Measurements from ENCODE around the gene LINGO1. TPM values are rescaled to one million over a fixed set of nuclear protein-coding genes. Genes with fewer than 3 reads are reported as not detected.

The LINGO1 gene
- total RNA-seq, 1 donor from 2014 or later: not detected

GRCh38 chr15:77616072-77616471 lies 16.6 kb downstream of the LINGO1 start:
- intact Hi-C loops (cut with micrococcal nuclease): no loop called here

DNA sequence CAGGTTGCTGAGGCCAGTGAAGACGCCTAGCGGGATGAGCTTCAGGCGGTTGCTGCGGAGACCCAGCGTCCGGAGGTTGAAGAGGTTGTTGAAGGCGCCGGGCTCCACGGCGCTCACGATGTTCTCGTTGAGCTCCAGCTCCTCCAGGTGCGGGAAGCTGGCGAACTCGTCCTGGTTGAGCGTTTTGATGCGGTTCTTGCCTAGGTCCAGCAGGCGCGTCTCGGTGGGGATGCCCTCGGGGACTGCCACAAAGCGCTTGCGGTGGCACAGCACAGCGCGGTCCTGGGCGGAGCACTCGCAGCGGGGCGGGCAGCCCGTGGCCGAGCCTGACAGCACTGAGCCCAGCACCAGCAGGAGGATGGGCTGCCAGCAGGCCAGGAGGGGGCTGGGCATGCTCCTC lies 17.2 kb downstream of the LINGO1 start:
- intact Hi-C loops (cut with micrococcal nuclease): no loop called here

DNA sequence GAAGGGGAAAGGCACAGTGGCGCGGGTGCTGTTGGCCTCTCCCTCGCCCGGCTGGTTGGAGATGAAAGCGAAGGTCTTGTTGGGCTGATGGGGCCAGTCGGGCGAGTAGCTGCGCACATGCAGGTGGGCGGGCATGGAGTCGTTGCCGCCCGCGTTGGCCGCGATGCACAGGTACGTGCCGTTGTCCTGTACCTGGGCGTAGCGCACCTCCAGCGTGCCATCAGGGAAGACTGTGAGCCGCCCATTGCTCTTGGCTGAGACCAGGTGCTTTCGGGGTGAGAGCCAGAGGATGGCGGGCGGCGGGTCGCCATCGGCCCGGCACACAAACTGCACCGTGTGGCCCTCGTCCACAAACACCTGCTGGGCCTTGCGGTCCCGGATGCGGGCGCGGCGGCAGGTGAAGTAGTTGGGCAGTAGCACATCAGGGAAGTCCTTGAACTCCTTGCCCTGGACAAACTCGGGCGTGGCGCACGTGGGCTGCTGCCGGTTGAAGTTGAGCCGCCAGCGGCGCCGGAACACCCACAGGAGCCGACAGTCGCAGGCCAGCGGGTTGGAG lies 18.4 kb downstream of the LINGO1 start:
- intact Hi-C loops (cut with micrococcal nuclease): no loop called here

DNA sequence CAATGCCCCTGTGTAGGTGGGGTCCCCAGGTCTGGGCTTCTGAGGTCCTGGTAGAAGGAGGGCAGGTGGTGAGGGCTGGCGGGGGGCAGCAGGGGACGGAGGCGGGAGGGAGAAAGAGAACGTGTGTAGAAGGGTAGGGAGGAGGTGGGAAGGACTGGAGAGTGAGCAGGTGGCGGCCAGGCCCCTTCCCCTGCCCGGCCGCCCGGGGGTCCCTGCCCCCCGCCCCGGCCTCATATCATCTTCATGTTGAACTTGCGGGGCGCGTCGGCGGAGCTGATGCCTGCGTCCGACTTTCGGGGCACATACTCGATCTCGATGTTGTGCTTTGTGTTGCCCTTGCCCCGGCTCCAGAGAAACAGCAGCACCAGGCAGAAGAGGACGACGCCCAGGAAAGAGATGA lies 18.9 kb downstream of the LINGO1 start:
- intact Hi-C loops (cut with micrococcal nuclease): no loop called here

DNA sequence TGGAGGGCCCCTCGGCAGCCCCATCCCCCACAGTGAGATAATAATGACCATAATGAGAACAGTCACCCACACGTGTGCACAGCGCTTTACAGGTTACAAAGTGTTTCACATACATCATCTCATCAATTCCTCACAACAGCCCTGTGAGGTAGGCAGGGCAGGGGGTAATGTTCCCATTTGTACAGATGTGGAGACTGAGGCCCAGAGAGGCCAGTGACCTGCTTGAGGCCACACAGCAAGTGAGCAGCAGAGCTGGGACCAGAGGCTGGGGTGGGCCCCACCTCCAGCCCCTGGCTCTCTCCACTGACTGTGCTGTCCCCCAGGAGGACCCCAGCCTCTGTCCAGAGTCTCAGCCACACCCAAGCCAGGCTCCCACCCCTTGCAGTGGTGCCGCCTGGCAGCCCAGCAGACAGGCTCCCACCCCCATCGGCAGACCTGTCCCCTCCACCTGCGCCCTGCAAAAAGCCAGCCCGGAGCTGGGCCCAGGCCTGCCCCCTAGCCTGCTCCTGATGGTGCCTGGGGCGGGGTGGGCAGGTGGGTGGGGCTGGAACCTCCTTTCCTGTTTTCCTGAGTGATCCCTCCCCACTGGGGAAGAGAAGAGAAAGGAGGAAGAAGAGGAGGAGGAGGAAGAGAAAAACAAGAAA lies 19.6 kb downstream of the LINGO1 start:
- intact Hi-C loops (cut with micrococcal nuclease): no loop called here

GRCh38 chr15:77611767-77612166 lies 20.9 kb downstream of the LINGO1 start:
- intact Hi-C loops (cut with micrococcal nuclease): no loop called here

- intact Hi-C loops (cut with micrococcal nuclease): no loop called here
Observed at GRCh38 chr15:77610731-77611130, 22.0 kb downstream of the LINGO1 start.

DNA sequence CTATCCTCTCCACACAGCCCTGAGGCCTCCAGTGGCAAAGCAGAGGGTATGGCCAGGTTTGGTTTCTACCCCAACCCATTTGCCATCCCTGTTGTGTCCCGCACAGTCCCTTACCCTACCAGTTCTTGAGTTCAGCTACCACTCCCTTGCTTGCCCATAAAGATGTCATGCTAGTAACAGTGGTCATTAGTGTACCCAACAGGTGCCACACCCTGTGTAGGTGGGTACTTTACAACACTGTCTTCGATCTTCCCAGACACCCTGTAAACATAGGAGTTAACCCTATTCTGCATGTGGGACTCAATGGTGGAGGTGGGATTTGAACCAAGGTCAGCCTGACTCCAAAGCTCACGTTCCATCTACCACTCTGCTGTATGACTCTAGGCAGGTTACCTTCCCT lies 23.2 kb downstream of the LINGO1 start:
- intact Hi-C loops (cut with micrococcal nuclease): no loop called here

- intact Hi-C loops (cut with micrococcal nuclease): no loop called here
Observed at GRCh38 chr15:77608774-77609173, 23.9 kb downstream of the LINGO1 start.

DNA sequence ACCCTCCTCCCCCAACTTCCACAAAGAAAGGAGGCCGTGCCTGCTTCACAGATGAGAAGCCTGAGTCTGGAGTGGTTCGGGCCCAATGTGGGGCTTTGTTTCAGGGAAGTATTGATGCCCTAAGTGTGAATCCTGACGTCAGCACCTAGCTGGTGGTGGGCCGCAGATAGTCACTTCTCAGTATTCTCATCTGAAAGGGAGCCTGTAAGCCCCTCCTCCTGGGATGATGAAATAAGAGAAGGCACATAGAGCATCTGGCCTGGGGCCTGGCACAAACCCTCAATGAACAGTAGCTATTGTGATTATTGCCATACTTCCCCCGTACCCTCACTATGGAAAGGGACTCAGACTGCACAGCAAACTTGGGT lies 24.8 kb downstream of the LINGO1 start:
- intact Hi-C loops (cut with micrococcal nuclease): no loop called here

DNA sequence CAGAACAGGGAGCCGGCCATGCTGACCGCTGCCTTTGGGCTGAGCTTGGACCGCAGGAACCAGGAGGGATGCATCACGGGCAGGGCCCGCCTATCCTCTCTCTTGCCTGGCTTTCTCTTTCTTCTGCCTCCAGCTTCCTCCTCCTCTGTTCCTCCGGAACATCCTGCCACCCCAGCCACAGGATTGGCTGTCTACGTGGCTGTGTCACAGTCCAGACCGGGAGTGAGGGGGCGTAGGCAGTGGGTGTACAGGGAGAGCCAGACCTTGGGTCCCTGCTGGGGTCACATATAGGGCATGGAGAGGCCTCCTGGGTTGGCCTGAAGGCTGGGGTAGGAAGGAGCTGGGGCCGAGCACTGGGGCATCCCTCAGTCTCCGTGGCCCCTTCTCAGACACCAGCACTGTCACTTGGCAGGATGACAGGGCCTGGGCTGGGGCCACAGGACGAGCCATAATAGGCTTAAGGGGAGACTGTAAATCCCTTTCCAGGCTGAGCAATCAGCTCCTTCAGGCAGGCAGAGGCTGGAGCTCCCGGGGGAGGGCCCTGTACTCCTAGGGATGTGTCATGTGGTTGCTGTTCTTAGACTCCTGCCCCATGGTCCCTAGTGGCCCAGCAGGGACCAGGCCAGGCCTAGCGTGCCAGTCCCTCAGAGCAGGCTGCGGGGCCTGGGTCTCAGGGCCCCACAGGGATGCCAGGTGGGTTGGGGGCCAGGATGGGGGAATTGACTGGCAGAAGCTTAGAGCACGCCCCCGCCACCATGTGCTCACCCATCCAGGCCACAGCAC lies 25.4 kb downstream of the LINGO1 start:
- intact Hi-C loops (cut with micrococcal nuclease): no loop called here

GRCh38 chr15:77606142-77607034 lies 26.3 kb downstream of the LINGO1 start:
- intact Hi-C loops (cut with micrococcal nuclease): no loop called here

DNA sequence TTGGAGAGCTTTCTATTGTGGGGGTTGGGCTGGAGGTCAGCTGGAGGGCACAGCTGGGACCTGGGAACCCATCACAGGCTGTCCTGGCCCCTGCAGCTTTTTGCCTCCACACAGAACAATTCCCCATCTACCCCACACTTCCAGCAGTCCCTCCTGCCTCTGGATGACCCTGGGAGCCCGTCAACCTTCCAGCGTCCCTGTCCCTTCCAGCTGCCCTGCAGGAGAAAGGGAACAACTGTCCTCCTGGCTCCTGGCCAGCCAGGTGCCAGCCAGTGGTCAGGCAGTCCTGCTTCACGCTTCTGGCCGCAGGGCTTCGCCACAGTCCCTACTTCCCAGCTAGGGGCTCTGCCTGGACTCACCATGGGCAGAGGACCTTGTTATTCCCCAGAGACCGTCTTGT lies 27.2 kb downstream of the LINGO1 start:
- intact Hi-C loops (cut with micrococcal nuclease): no loop called here

DNA sequence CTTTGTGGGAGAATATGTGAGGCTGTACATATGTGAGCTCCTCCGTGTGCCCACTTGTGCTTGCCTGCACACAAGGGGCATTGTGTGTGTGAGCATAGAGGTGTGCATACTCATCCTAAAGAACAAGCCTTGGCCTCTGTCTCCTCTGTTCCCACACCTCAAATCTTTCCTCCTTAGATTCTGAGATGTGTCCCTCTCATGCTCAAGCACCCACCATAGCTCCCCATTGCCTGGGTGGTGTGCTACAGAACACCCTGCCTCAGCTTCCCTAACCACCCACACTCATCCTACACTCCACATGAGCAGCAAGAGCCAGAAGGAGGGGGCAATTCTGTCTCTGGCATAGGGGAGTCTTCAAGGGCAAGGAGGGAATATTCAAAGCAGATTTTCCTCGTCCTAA lies 27.7 kb downstream of the LINGO1 start:
- intact Hi-C loops (cut with micrococcal nuclease): no loop called here

- intact Hi-C loops (cut with micrococcal nuclease): no loop called here
Observed at GRCh38 chr15:77603611-77604336, 28.9 kb downstream of the LINGO1 start.

- intact Hi-C loops (cut with micrococcal nuclease): no loop called here
Observed at GRCh38 chr15:77602800-77603199, 29.9 kb downstream of the LINGO1 start.

DNA sequence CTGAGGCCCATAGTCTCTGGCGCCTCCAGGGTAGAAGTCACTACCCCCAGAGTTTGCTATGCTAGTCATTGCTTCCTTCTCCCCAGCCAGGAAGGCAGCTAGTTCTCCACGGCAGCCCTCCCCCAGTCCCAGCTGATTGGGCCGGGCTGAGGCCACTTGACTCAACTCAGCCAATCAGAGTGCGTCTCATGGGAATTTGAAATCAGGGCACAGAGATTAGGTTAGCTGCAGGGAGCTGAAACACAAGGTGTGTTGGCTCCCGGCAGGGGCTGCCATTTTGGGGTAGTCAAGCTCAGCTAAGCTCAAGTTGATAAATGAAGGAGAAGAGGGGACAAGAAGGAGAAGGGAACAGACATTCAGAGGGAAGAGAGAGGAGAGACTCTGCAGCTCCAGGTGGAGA lies 32.8 kb downstream of the LINGO1 start:
- intact Hi-C loops (cut with micrococcal nuclease): no loop called here

GRCh38 chr15:77599357-77599756 lies 33.4 kb downstream of the LINGO1 start:
- intact Hi-C loops (cut with micrococcal nuclease): no loop called here

DNA sequence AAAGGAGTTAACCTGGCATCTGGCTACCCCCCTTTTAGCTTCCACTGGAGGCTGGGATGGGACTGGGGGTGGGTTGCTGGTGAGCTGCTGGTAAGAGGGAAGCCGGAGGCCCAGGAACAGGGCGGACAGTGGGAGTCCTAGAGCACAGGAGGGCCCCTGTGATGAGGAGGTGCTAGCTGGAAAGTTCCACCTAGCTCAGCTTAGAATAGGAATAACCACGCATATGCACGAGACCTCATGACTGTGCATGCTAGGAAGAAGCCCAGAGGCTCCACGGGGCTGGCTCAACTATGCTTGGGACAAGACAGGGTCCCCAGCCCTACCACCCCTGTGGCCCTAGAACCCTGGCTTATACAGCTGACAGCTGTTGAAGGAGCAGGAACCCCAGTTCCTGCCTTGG lies 34.1 kb downstream of the LINGO1 start:
- intact Hi-C loops (cut with micrococcal nuclease): no loop called here

GRCh38 chr15:77597804-77598453 lies 34.8 kb downstream of the LINGO1 start:
- intact Hi-C loops (cut with micrococcal nuclease): no loop called here

Data from T-helper 2 cell treated with Interferon-gamma antibody and Interleukin-4, amounts not matched to agents 100 ng/mL and 5 ng/mL, for 36 hours (primary cell).